Stimulated activated CD8-positive, alpha-beta memory T cell treated with anti-CD3 and anti-CD28 coated beads, Interleukin-4, amount 100 ng/mL, for 4 hours (primary cell): ENCODE data around the gene IL12RB1.

Experiments
- DNase-seq, 2 donors: peaks; one replicate each; pipeline ENCODE4 v3.0.0-alpha.2; 2020; ENCODE audit warnings: low read depth in 2 of 2, low spot score in 1 of 2

The IL12RB1 gene

GRCh38 chr19:18010149-18010548 lies 76.6 kb downstream of the IL12RB1 start:
- DNase-seq = no peak

GRCh38 chr19:18009412-18010066 lies 77.2 kb downstream of the IL12RB1 start:
- DNase-seq = no peak
